Ovary (tissue), 9 donors: Measurements from ENCODE around the gene LZTFL1. TPM values are rescaled to one million over a fixed set of nuclear protein-coding genes. Genes with fewer than 3 reads are reported as not detected.

Source experiments
- DNase-seq, 5 donors: peaks; one replicate each; pipeline ENCODE4 v3.0.0-alpha.2; 2019 to 2020
- H3K27ac ChIP-seq, 2 donors: fragments of 200-600 bp; one replicate each; pipeline versions ENCODE4 v1.5.1 to v1.8.0; 2019 to 2022
- H3K27me3 ChIP-seq: fragments of 200-600 bp; one replicate; pipeline ENCODE4 v1.8.0; 2022
- H3K36me3 ChIP-seq: fragments of 200-600 bp; sonication (generic); one replicate; pipeline ENCODE4 v1.5.1; 2019
- H3K4me1 ChIP-seq: one replicate; pipeline ENCODE4 v1.8.1; 2013; ENCODE audit warnings: mild to moderate bottlenecking, moderate library complexity; ENCODE audit not compliant: insufficient read depth
- H3K4me3 ChIP-seq: fragments of 200-600 bp; sonication (generic); one replicate; pipeline ENCODE4 v1.5.1; 2017
- H3K9me3 ChIP-seq, 2 donors: fragments of 200-600 bp in 1 of 2; sonication (generic) in 1 of 2; one replicate each; pipeline versions ENCODE4 v1.5.1 to v1.8.1; 2013 to 2019; ENCODE audit warnings: mild to moderate bottlenecking in 1 of 2, moderate library complexity in 1 of 2
- EP300 ChIP-seq: sonication (generic); formaldehyde crosslinking; IDR thresholded peaks from one replicate; pipeline ENCODE4 v1.6.1; 2017; ENCODE audit warnings: antibody characterized with exemption
- POLR2A ChIP-seq: fragments of 450-650 bp; IDR thresholded peaks from one replicate; pipeline ENCODE4 v1.6.1; 2017; ENCODE audit warnings: antibody characterized with exemption, mild to moderate bottlenecking, moderate library complexity
- whole genome bisulfite sequencing, 3 donors: extraction: QIAGEN DNeasy Blood & Tissue Kit in 1 of 3; methylation state at CpG; one replicate each; pipeline versions ENCODE4 v1.1.5 to v1.1.7; 2013 to 2017; 5-methylcytosine and 5-hydroxymethylcytosine counted together
- intact Hi-C, 4 donors: fragments of 100-400 bp; cut with DNase I; formaldehyde crosslinking; loops; one replicate each; pipeline versions ENCODE4 v1.11.0 to v1.15.1; 2022 to 2023
- polyA plus RNA-seq, 2 donors: library from polyadenylated mRNA; stranded (reverse); fragments of 200-250 nt in 1 of 2; fragments of 350-450 nt in 1 of 2; fragmentation: Illumina TruSeq in 1 of 2; extraction: RNeasy Lipid Tissue Mini Kit (QIAGEN cat#74804) in 1 of 2; gene quantifications; one replicate each; pipeline ENCODE4 v1.2.3, GENCODE V29; 2013 to 2014
- total RNA-seq, 7 donors: library from RNA; depleted of rRNA in 2 of 7; stranded (reverse); fragments of >200 nt in 2 of 7; fragmentation: NEBNext Ultra II Directional in 3 of 7; extraction: Animal tissue kit (Norgen Biotek cat#: 25700) in 3 of 7; gene quantifications; one replicate each; pipeline versions ENCODE4 v1.1.0 to v1.2.4, GENCODE V29; 2016 to 2023
- TF ChIP-seq, protein P1 (sequence below), 3 donors: fragments of 450-650 bp in 2 of 3; fragments of 200-600 bp in 1 of 3; IDR thresholded peaks; one replicate each; pipeline versions ENCODE4 v1.5.1 to v1.8.0; 2016 to 2022; ENCODE audit warnings: antibody characterized with exemption in 3 of 3, mild to moderate bottlenecking in 1 of 3
- donor health status: DM: no; HTN: no; CAD: no; lungs with moderate emphysema.
- donor health status: DM: no; HTN: no; CAD: no.
- donor health status: Bipolar disorder and iron deficiency.
- donor health status: DM: yes; HTN: yes; CAD: no.
- donor health status: DM: no; HTN: no; CAD: no.
- donor health status: DM: yes; HTN: yes; CAD: no.

The LZTFL1 gene
- total and polyA plus RNA-seq, 9 donors: 12.3 to 30.6 (median 17.3) TPM

DNA sequence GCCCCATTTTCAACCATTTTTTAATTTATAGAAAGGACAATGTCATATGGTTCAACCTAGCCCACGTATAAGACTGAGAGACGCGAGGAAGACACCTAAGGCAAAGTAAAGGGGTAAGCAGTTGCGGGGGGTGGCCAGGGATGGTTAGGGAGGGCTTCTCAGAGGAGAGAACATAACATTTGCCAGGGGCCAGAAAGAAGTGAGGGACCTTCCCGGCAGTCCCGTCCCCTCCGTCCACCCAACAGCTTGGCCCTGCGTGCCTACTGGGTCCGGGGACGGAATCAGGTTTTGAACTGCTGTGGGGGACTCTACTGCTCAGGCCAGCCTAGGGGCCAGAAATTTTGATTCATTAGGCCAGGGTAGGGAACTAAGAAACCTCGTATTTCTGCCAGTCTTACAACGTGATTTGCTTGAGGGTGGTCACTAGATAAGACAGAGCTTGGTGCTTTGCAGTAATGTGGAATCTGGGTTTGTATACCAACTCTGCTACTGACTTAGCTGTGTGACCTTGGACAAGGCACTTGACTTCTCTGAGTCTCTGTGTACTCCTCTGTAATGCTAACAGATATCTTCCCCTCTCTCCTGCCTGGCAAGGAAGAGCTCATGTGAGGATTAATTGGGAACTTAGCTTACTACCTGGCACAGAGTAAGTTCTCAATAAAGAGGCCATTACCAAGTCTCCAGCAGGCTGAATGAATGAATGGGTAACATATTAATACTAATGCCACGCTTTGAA, 44.8 kb downstream of the LZTFL1 start:
- WGBS, 3 donors: 42 to 59% (median 53%) methylated on average over 13 of the region's 13 CpGs
- peaks cover 2% of the 10 kb centered on the region for H3K4me1 ChIP-seq

DNA sequence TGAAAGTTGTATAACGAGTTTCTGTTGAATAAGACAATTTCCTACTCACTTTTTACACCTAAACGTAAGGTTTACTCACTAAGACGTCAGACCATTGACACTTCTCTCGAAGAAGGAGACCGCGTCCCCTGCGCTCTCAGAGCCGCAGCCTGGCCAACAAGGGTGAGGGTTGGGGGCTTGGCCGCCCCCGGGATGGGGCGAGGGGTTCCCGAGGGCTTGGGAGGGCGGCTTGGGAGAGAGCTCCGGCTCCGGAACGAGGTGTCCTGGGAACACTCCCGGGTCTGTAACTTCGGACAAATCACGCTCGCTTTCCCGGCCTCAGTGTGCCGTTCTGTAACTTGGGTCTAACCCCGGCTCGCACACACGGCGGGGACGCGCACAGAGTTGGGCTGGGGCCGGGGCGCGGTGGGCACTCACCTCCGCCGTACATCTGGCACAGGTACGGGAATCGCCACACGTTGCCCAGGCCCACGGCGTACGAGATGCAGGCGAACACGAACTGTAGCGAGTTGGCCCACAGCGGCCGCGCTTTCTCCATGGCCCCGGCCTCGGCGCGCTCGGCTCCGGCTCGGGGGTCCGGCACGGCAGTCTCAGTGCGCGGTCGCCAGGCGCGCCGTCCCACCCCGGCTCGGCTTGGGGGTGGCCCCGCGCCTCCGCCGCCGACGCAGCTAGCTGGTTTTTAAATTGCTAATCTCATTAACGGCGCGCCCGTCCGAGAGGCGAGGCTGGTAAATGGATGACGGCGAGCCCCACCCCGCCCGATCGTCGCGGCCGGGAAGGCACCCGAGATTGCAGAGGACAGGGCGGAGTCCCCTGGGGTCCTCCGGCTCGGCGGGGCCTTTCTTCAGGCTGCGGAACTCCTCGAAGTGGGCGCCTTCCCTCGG, 45.8 kb downstream of the LZTFL1 start, which contains the start of gene SLC6A20:
Gene SLC6A20, minus strand, starts transcription at position 655 of the 884 bp plus-strand sequence. Its CDS starts 117 bp downstream, at position 538.
- Histone ChIP-seq H3K9me3 (no peaks in the 10 kb centered on the region), H3K4me3 (peak within 1 kb of the TSS; percentile 35), H3K4me1 (peaks cover 2% of the 10 kb centered on the region), H3K36me3 (no peaks in the 10 kb centered on the region), H3K27ac (no peak within 1 kb of the TSS), H3K27me3 (no peaks in the 10 kb centered on the region)
- no peak for DNase-seq
- 1 to 3% (median 2%) methylated on average over 58 to 91 of the region's 91 CpGs for WGBS, 3 donors
- intact Hi-C loops: no loop called here
- TF ChIP-seq EP300: no peak
- no peak for TF ChIP-seq POLR2A
- TF ChIP-seq, protein P1, sequence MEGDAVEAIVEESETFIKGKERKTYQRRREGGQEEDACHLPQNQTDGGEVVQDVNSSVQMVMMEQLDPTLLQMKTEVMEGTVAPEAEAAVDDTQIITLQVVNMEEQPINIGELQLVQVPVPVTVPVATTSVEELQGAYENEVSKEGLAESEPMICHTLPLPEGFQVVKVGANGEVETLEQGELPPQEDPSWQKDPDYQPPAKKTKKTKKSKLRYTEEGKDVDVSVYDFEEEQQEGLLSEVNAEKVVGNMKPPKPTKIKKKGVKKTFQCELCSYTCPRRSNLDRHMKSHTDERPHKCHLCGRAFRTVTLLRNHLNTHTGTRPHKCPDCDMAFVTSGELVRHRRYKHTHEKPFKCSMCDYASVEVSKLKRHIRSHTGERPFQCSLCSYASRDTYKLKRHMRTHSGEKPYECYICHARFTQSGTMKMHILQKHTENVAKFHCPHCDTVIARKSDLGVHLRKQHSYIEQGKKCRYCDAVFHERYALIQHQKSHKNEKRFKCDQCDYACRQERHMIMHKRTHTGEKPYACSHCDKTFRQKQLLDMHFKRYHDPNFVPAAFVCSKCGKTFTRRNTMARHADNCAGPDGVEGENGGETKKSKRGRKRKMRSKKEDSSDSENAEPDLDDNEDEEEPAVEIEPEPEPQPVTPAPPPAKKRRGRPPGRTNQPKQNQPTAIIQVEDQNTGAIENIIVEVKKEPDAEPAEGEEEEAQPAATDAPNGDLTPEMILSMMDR (IDR thresholded peaks at IDR 0.05): no peak

More for the DNA sequence above, 44.8 kb downstream of the LZTFL1 start:
- Histone ChIP-seq H3K27me3 (no peaks in the 10 kb centered on the region), H3K9me3 (no peaks in the 10 kb centered on the region), H3K4me3 (no peak overlapping the region), H3K27ac (no peak overlapping the region), H3K36me3 (no peaks in the 10 kb centered on the region)
- intact Hi-C loops: no loop called here
- TF ChIP-seq, protein P1 (IDR thresholded peaks at IDR 0.05): no peak
- TF ChIP-seq EP300: no peak
- no peak for TF ChIP-seq POLR2A
- DNase-seq: no peak

DNA sequence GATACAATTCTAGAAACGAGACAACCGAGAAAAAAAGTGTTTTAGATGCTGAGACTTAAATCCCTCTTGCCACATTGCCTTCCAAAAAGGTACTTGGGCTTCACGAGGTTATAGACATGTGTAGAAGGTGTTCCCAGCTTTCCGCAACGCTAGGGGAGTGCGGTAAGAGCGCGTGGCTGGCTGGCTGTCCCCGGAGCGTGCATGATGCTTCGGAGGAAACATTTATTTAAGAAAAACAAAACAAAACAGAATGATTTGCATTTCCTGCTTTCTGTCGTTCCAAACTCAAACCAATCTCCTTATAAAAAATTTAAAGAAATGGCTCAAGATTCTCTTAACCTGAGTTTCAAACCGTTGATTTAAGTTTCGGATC, 46.4 kb downstream of the LZTFL1 start:
- Histone ChIP-seq H3K36me3 (no peaks in the 10 kb centered on the region), H3K9me3 (no peaks in the 10 kb centered on the region), H3K4me1 (peaks cover 2% of the 10 kb centered on the region), H3K27ac (no peak overlapping the region), H3K4me3 (no peak overlapping the region), H3K27me3 (no peaks in the 10 kb centered on the region)
- 15 to 21% (median 16%) methylated on average over 14 of the region's 14 CpGs for WGBS, 3 donors
- TF ChIP-seq, protein P1 (IDR thresholded peaks at IDR 0.05): no peak
- TF ChIP-seq EP300: no peak
- no peak for TF ChIP-seq POLR2A
- intact Hi-C loops: no loop called here
- no peak for DNase-seq

DNA sequence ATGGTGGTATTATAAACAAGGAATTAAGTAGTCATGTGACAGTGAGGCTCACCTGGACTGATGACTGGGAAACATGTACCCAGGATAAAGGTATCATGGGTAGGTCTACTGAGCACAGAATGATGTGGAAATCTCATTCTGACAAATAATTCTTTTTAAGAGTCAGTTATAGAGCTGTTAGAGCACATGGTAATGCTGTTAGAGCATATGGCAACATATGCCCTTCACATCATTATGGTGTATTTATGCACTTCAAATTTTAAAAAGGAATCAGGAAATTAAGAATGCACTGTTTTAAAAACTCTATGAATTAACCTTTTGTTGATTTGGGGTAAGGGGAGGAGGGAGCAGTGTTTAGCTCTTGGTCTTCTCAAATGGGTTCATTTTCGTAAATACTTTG, 47.3 kb downstream of the LZTFL1 start:
- Histone ChIP-seq H3K27me3 (no peaks in the 10 kb centered on the region), H3K4me3 (no peak overlapping the region), H3K36me3 (no peaks in the 10 kb centered on the region), H3K27ac (no peak overlapping the region), H3K9me3 (no peaks in the 10 kb centered on the region), H3K4me1 (peaks cover 2% of the 10 kb centered on the region)
- WGBS, 3 donors: 92 to 95% (median 95%) methylated on average over 1 of the region's 1 CpG
- intact Hi-C loops: no loop called here
- no peak for TF ChIP-seq EP300
- TF ChIP-seq, protein P1 (IDR thresholded peaks at IDR 0.05): no peak
- TF ChIP-seq POLR2A: no peak
- no peak for DNase-seq
